ENCODE results near the gene RGS10.
"Not testable (repeated sequence)": the region's sequence is repeated elsewhere in the genome, so short reads cannot be mapped to it uniquely, and the experiment has no call there.

DNA sequence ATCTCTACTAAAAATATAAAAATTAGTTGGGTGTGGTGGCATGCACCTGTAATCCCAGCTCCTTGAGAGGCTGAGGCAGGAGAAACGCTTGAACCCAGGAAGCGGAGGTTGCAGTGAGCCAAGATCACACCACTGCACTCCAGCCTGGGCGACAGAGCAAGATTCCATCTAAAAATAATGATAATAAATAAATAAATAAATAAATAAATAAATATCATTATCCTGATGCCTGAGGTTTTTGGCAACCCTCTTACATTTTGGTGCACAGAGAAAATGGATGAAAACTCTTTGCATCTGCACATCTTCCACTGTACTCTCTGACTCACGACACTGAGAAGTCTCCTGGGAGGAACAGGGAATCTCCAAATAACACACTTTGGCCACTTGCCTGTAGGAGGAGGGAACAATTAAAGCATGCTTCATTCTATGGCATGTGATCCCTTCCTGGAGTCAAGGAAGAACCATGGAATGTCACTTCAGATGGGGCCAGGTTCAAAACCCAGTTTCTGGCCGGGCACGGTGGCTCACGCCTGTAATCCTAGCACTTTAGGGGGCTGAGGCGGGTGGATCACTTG is 13.8 kb downstream of the RGS10 start:
- TF ChIP-seq, protein P1, sequence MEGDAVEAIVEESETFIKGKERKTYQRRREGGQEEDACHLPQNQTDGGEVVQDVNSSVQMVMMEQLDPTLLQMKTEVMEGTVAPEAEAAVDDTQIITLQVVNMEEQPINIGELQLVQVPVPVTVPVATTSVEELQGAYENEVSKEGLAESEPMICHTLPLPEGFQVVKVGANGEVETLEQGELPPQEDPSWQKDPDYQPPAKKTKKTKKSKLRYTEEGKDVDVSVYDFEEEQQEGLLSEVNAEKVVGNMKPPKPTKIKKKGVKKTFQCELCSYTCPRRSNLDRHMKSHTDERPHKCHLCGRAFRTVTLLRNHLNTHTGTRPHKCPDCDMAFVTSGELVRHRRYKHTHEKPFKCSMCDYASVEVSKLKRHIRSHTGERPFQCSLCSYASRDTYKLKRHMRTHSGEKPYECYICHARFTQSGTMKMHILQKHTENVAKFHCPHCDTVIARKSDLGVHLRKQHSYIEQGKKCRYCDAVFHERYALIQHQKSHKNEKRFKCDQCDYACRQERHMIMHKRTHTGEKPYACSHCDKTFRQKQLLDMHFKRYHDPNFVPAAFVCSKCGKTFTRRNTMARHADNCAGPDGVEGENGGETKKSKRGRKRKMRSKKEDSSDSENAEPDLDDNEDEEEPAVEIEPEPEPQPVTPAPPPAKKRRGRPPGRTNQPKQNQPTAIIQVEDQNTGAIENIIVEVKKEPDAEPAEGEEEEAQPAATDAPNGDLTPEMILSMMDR (IDR thresholded peaks at IDR 0.05; ENCODE audit: insufficient read depth, low read length, poor library complexity, severe bottlenecking): not testable (repeated sequence)
- TF ChIP-seq EZH2phosphoT487 (conservative IDR thresholded peaks at IDR 0.05; ENCODE audit: low read length): not testable (repeated sequence)
